HEK293 (cell line): ENCODE measurements around the gene FRAT2.

ENCODE experiments used
- CTCF ChIA-PET: fragments of 350-600 bp; formaldehyde crosslinking; extraction: SDS; loops from one replicate; lab custom pipeline; 2021; ENCODE audit warnings: antibody characterized with exemption; lab: Yijun Ruan, JAX
- POLR2A ChIA-PET: fragments of 300-600 bp; formaldehyde crosslinking; extraction: SDS; loops from one replicate; lab custom pipeline; 2020; ENCODE audit warnings: antibody characterized with exemption, inconsistent platforms; lab: Yijun Ruan, JAX
- H3K27ac ChIP-seq: fragments of 200-500 bp; sonication (Bioruptor generic); 2 replicates; pipeline ENCODE4 v1.5.1; 2014; ENCODE audit warnings: low read depth, low read length, control low read depth, inconsistent platforms; ENCODE audit errors: extremely low read depth
- H3K36me3 ChIP-seq, 2 experiments: fragments of 200-500 bp in 1 of 2; sonication (Bioruptor generic) in 1 of 2; 1 replicate in 1 of 2; 2 replicates in 1 of 2; pipeline ENCODE4 v1.5.1; 2014 to 2017; ENCODE audit warnings: inconsistent platforms in 2 of 2, low read length in 2 of 2; ENCODE audit not compliant: control insufficient read depth in 2 of 2, insufficient read depth in 1 of 2
- H3K4me1 ChIP-seq: fragments of 200-500 bp; sonication (Bioruptor generic); 2 replicates; pipeline ENCODE4 v1.5.1; 2014; ENCODE audit warnings: mild to moderate bottlenecking, low read length, inconsistent platforms; ENCODE audit not compliant: control insufficient read depth, insufficient read depth
- H3K4me3 ChIP-seq: 2 replicates; pipeline ENCODE4 v1.5.1; 2011; ENCODE audit warnings: low read depth, mild to moderate bottlenecking, control low read depth, low read length, moderate library complexity
- H3K9me3 ChIP-seq: fragments of 200-500 bp; sonication (Bioruptor generic); 2 replicates; pipeline ENCODE4 v1.5.1; 2014; ENCODE audit warnings: low read depth, low read length, inconsistent platforms; ENCODE audit not compliant: control insufficient read depth, insufficient read depth
- BCL11B ChIP-seq: fragments of 450-650 bp; formaldehyde crosslinking; IDR thresholded peaks from 2 replicates; pipeline ENCODE4 v1.5.1; 2016; ENCODE audit warnings: low read depth, missing biosample characterization, missing genetic modification characterization
- GFI1B ChIP-seq: fragments of 450-650 bp; formaldehyde crosslinking; IDR thresholded peaks from 2 replicates; pipeline ENCODE4 v1.5.1; 2016; ENCODE audit warnings: missing biosample characterization, missing genetic modification characterization
- IKZF3 ChIP-seq: fragments of 450-650 bp; IDR thresholded peaks from 2 replicates; pipeline ENCODE4 v1.5.0; 2018; ENCODE audit warnings: missing biosample characterization, mild to moderate bottlenecking, missing genetic modification characterization, moderate library complexity
- INSM2 ChIP-seq: fragments of 450-650 bp; formaldehyde crosslinking; IDR thresholded peaks from 2 replicates; pipeline ENCODE4 v1.5.1; 2016; ENCODE audit warnings: missing biosample characterization, missing genetic modification characterization
- MZF1 ChIP-seq: fragments of 450-650 bp; formaldehyde crosslinking; IDR thresholded peaks from 2 replicates; pipeline ENCODE4 v1.5.1; 2017; ENCODE audit warnings: missing biosample characterization, missing genetic modification characterization, borderline replicate concordance
- SP2 ChIP-seq: fragments of 450-650 bp; formaldehyde crosslinking; IDR thresholded peaks from 2 replicates; pipeline ENCODE4 v1.5.1; 2016; ENCODE audit warnings: missing biosample characterization, missing genetic modification characterization
- ZBTB17 ChIP-seq: fragments of 450-650 bp; formaldehyde crosslinking; IDR thresholded peaks from 2 replicates; pipeline ENCODE4 v1.5.1; 2016; ENCODE audit warnings: missing biosample characterization, missing genetic modification characterization
- ZFHX2 ChIP-seq: fragments of 450-650 bp; formaldehyde crosslinking; conservative IDR thresholded peaks from 2 replicates; pipeline ENCODE4 v1.5.1; 2016; ENCODE audit warnings: missing biosample characterization, missing genetic modification characterization
- ZFP37 ChIP-seq: fragments of 450-650 bp; formaldehyde crosslinking; IDR thresholded peaks from 2 replicates; pipeline ENCODE4 v1.5.1; 2016; ENCODE audit warnings: missing biosample characterization, missing genetic modification characterization
- ZNF175 ChIP-seq: fragments of 450-650 bp; formaldehyde crosslinking; IDR thresholded peaks from 2 replicates; pipeline ENCODE4 v1.5.1; 2016; ENCODE audit warnings: missing biosample characterization, missing genetic modification characterization
- ZNF292 ChIP-seq: fragments of 450-650 bp; formaldehyde crosslinking; IDR thresholded peaks from 2 replicates; pipeline ENCODE4 v1.5.1; 2016; ENCODE audit warnings: low read depth, missing biosample characterization, missing genetic modification characterization, borderline replicate concordance
- ZNF335 ChIP-seq: fragments of 450-650 bp; formaldehyde crosslinking; conservative IDR thresholded peaks from 2 replicates; pipeline ENCODE4 v1.5.1; 2016; ENCODE audit warnings: missing biosample characterization, missing genetic modification characterization
- ZNF426 ChIP-seq: fragments of 450-650 bp; formaldehyde crosslinking; IDR thresholded peaks from 2 replicates; pipeline ENCODE4 v1.5.1; 2017; ENCODE audit warnings: missing biosample characterization, missing genetic modification characterization, mild to moderate bottlenecking, inconsistent platforms, moderate library complexity
- ZNF501 ChIP-seq: fragments of 450-650 bp; formaldehyde crosslinking; IDR thresholded peaks from 2 replicates; pipeline ENCODE4 v1.5.1; 2016; ENCODE audit warnings: missing biosample characterization, missing genetic modification characterization
- ZNF530 ChIP-seq: fragments of 450-650 bp; formaldehyde crosslinking; IDR thresholded peaks from 2 replicates; pipeline ENCODE4 v1.5.1; 2016; ENCODE audit warnings: low read depth, missing biosample characterization, missing genetic modification characterization
- ZNF549 ChIP-seq: fragments of 450-650 bp; IDR thresholded peaks from 2 replicates; pipeline ENCODE4 v1.5.1; 2018; ENCODE audit warnings: missing biosample characterization, missing genetic modification characterization, mild to moderate bottlenecking, inconsistent platforms, moderate library complexity
- ZNF585B ChIP-seq: fragments of 450-650 bp; formaldehyde crosslinking; IDR thresholded peaks from 2 replicates; pipeline ENCODE4 v1.5.1; 2016; ENCODE audit warnings: missing biosample characterization, missing genetic modification characterization
- ZNF624 ChIP-seq: fragments of 450-650 bp; formaldehyde crosslinking; IDR thresholded peaks from 2 replicates; pipeline ENCODE4 v1.5.1; 2017; ENCODE audit warnings: missing biosample characterization, missing genetic modification characterization
- ZNF660 ChIP-seq: fragments of 450-650 bp; IDR thresholded peaks from 2 replicates; pipeline ENCODE4 v1.5.1; 2018; ENCODE audit warnings: missing biosample characterization, mild to moderate bottlenecking, missing genetic modification characterization
- ZNF701 ChIP-seq: fragments of 450-650 bp; formaldehyde crosslinking; IDR thresholded peaks from 2 replicates; pipeline ENCODE4 v1.5.1; 2016; ENCODE audit warnings: missing biosample characterization, missing genetic modification characterization

FRAT2 gene

GRCh38 chr10:97318772-97319651 is 15.5 kb downstream of the FRAT2 start, which contains the start of gene FRAT1 (continued):
- TF ChIP-seq SP2 = peak; percentile 48
- peak; percentile 94 for TF ChIP-seq ZNF501
- TF ChIP-seq, all 188 proteins: peak for 78

- ChIA-PET POLR2A (no interaction called here), CTCF (interaction anchor here (0.6 to 1.0 kb wide), 3 partner anchors 16 to 35 kb away, joined by 3 to 4 read pairs (median 3); no protein-coding TSS in a partner anchor)
- no peak overlapping the region for H3K4me3 ChIP-seq
- no peak for TF ChIP-seq IKZF3
- no peak for TF ChIP-seq ZNF292 (tag by site-specific recombination)
- TF ChIP-seq ZNF624 (tag by site-specific recombination) = no peak
- no peak for TF ChIP-seq ZNF175 (tag by site-specific recombination)
- no peak for TF ChIP-seq BCL11B (tag by site-specific recombination)
- TF ChIP-seq ZNF701 (tag by site-specific recombination) = no peak
- TF ChIP-seq INSM2 (tag by site-specific recombination) = no peak
- no peak for TF ChIP-seq MZF1 (tag by site-specific recombination)
- TF ChIP-seq ZNF426 (tag by site-specific recombination) = no peak
- TF ChIP-seq ZNF530 (tag by site-specific recombination) = no peak
- TF ChIP-seq ZNF335 (tag by site-specific recombination) = no peak
- TF ChIP-seq ZNF549 (tag by site-specific recombination) = no peak
- no peak for TF ChIP-seq ZFP37 (tag by site-specific recombination)
- no peak overlapping the region for H3K27ac ChIP-seq
- H3K9me3 ChIP-seq = no peaks in the 10 kb centered on the region
- no peaks in the 10 kb centered on the region for H3K36me3 ChIP-seq
- no peaks in the 10 kb centered on the region for H3K4me1 ChIP-seq
These were observed 19.9 kb downstream of the FRAT2 start for GRCh38 chr10:97314671-97315070.

- ChIA-PET CTCF (no interaction called here), POLR2A (interaction anchor here (1.1 kb wide), 1 partner anchor 34 kb away, joined by 4 read pairs; no protein-coding TSS in a partner anchor)
- no peak overlapping the region for H3K4me3 ChIP-seq
- H3K9me3 ChIP-seq = no peaks in the 10 kb centered on the region
- TF ChIP-seq ZNF660 (tag by site-specific recombination) (no peak), ZFHX2 (tag by site-specific recombination) (0 out of 2 replicates have a peak, but pooled peaks have one; percentile 10), GFI1B (no peak)
- H3K36me3 ChIP-seq = no peaks in the 10 kb centered on the region
- no peaks in the 10 kb centered on the region for H3K4me1 ChIP-seq
- H3K27ac ChIP-seq = no peak overlapping the region
These were observed 21.6 kb downstream of the FRAT2 start for GRCh38 chr10:97312897-97313296.

GRCh38 chr10:97311111-97311626 is 23.4 kb downstream of the FRAT2 start:
- ChIA-PET CTCF (no interaction called here), POLR2A (interaction anchor here (1.0 kb wide), 1 partner anchor 19 kb away, joined by 3 read pairs; the partner anchor contains the start of gene ARHGAP19)
- H3K27ac ChIP-seq = no peak overlapping the region
- H3K4me3 ChIP-seq = no peak overlapping the region
- H3K4me1 ChIP-seq = no peaks in the 10 kb centered on the region
- no peaks in the 10 kb centered on the region for H3K9me3 ChIP-seq
- H3K36me3 ChIP-seq = no peaks in the 10 kb centered on the region
- TF ChIP-seq ZNF585B (no peak), ZBTB17 (tag by site-specific recombination) (peak; percentile 43; the same call in 1 of the 2 replicates), ZNF335 (tag by site-specific recombination) (0 out of 2 replicates have a peak, but pooled peaks have one; percentile 22)
